HG03135 (cell line): ENCODE results near the gene PLAAT2.
"Not testable (repeated sequence)": the region's sequence is repeated elsewhere in the genome, so short reads cannot be mapped to it uniquely, and the experiment has no call there.

ENCODE experiments used
- ATAC-seq: cut with Tn5 transposase; IDR thresholded peaks from one replicate; pipeline ENCODE4 v1.9.1; 2021; ENCODE audit warnings: mild to moderate bottlenecking, moderate library complexity; ENCODE audit not compliant: unreplicated experiment

PLAAT2 gene

DNA sequence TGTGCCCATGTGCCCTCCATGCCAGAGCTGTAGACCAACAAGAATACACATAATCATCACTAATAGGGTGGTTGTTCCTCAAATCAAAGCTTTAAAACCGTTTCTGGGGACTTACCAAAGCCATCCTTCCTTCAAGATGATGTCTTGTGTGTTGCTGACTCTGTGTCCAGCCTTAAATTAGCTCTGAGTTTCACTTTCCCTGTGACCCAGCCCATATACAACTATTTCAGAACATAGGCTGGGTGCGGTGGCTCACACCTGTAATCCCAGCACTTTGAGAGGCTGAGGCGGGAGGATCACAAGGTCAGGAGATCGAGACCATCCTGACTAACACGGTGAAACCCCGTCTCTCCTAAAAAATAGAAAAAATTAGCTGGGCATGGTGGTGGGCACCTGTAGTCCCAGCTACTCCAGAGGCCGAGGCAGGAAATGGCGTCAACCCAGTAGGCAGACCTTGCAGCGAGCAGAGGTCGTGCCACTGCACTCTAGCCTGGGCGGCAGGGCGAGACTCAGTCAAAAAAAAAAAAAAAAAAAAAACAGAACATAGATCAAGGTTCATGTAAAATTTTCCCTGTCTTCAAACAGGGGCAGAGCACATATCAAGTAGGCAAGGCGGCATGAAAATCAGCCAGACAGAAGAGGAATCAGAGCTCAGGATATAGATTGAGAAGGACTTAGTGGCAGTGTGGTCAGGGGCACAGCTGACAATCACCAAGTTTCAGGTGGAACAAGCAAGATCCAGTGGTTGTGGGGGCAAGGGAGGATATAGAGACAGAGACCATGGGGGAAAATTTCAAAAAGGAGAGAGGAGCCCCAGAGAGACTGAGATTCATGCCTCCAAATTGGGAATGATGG lies at the start of gene PLAAT2:
TSS of gene PLAAT2 (minus strand) at position 179 of the 855 bp plus-strand sequence. CDS start at position 124, 55 bp downstream.
- peak; percentile 7 for ATAC-seq

DNA sequence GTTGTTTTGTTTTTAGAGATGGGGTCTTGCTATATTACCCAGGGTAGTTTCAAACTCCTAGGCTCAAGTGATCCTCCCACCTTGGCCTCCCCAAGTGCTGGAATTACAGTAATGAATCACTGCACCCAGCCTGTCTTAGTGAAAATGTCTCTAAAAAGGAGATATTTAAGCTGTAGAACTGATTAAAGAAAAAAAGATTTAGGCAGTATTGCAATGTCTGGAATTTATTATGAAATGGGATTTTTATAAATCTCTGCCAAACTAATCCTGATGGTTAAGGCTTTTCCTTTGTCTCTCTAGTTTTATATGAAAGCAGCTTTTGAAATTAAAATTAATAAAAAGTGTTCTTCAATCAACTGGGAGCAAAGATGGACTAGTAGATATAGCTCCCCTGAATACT lies 49.0 kb upstream of the PLAAT2 start:
- ATAC-seq, result no peak

DNA sequence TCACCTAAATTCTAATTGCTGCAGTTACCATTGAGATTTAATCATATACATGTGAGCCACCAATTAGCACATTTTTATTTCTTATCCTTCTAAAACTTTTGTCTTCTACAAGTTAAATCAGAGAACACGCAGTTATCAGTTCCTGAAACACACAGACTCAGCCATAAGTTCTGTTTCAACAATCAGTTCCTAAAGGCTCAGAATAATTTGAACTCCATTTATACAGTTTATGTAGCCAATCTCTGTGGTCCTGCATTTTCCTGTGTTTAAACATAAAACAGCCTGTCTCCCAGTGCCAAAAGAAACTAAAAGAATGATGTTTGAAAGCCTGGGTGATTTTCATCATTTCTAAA lies 48.2 kb upstream of the PLAAT2 start:
- no peak for ATAC-seq

DNA sequence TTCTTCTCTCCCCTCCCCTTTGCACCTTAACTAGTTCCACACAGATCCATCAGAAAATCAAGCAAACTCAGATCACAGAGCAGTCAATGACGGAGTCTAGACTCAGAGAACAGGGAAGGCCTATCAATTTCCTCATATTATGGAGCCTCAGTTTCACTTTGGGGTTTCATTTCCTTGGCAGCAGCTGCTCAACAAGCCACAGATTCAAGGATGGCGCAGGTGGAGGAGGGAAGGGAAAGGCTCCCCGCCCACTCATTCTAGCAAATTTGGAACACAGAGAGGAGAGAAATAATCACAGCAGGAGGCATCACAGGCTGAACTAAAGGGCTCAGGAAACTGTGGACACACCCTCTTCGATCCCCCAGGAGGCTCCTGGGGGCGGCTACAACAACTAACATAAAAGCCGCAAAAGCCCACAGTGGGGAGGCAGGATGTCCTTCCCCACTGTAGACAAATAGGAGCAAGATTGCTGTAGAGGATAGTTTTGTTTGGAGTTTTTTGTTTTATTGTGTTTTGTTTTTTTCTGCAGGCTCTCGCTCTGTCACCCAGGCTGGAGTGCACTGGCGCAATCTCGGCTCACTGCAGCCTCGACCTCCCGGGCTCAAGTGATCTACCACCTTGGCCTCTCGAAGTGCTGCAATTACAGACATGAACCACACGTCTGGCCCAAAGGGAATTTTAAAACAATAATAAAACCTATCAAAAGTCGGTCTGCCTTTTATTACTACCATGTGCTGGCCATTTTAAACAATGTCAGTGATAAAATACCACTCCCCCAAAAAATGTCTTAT lies 47.6 kb upstream of the PLAAT2 start:
- no peak for ATAC-seq

DNA sequence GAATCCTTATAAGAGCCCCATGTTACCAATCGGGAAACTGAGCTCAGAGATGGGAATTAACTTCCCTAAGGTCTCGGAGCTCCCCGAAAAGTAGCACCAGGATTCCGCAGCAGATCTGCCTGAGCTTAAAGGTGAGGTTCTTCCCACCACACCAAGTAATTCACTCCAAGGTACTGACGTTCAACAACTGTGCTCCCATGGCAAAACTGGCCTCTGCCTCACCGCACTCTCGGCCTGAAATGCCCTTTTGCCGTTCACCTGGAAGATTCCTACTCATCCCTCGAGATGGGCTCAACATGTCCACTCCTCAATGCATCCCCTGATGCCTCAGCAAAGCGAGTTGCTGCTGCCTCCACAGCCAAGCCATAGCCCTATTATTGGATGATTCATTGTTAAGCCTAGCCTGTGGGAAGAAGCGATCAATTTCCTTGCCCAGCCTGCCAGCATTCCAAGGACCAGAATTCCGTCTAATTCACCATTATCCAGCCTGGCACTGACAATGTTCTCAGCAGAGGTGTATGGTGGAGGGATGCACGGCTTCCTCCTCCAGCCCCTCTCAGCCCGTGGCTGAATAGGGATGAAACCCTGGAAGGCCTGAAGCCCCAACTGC lies 46.9 kb upstream of the PLAAT2 start:
- ATAC-seq, result no peak

DNA sequence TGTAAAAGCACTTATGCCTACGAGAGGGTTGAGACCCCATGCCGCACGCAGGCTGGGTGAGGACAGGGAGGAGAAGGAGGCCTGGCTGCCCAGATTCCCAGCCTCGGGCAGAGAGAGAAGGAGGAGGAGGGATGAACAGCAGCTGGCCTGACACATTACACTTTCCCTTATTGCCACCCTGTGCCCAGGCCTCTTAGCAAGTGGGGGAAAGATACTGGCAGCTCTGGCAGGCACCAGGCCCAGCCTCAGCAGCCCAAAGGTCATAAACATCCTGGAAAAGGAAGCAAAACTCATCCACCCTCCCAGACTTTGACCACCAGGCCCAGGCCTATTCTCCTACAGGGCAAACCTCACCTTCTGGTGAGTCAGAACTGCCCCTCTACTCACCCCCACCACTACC lies 46.4 kb upstream of the PLAAT2 start:
- ATAC-seq, result no peak

DNA sequence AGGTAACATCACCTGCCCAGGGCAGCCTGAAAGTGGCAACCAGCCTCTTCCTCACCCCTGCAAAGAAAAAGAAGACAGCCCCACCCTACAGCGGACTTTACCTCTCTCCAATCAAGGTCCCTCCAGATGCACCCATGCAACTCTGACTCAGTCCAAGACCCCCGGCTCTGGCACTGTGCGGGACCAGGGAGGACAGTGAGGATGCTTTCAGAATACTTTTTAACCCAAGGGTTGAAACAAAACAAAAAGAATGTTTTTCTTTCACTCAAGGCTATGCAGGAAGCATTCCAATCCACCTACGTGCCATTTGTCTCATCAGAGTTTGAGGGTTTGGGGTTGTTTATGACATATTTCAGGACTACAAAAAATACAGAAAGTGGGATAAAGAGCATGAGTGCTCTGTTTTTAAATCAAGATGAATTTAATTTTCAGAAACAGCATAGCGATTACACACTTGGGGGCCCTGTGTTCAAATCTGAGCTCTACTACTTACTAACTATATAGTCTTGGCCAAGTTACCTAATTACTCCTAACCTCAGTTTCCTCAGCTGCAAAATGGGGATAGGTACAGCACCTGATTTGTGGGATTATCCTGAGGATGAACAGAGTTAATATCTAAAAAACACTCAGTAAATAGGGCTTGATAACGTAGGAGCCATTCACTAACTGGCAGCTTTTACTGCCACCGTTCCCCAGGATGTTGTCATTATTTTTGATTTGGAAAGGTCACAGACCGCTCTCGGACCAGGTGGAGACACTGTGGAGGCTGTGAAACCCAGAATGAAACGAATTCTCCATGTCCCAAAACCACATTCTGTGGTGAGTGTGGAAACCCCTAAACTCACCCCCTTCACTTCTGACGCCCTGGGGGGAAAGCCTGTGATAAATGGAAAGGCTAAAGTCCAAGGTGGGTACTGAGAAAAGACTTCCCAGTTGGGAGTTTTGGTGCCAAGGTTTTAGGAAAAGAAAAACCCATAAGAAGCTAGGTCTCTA lies 45.5 kb upstream of the PLAAT2 start:
- no peak for ATAC-seq

DNA sequence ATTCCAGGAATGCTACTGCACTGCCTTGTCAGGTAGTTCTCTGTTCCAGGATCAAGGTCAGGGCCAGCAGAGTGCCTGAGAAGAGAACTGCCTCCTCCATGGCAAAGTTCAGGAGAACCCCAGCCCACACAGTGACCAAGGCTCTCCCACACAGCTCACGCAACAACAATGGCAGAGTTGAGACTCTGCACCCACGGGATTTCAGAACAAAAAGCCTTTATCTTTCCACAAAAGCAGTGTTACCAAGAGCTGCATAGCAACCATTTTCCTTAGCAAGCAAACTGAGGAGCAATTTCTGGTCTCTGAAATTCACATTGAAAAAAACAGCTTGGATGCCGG lies 40.0 kb upstream of the PLAAT2 start:
- ATAC-seq, result no peak

DNA sequence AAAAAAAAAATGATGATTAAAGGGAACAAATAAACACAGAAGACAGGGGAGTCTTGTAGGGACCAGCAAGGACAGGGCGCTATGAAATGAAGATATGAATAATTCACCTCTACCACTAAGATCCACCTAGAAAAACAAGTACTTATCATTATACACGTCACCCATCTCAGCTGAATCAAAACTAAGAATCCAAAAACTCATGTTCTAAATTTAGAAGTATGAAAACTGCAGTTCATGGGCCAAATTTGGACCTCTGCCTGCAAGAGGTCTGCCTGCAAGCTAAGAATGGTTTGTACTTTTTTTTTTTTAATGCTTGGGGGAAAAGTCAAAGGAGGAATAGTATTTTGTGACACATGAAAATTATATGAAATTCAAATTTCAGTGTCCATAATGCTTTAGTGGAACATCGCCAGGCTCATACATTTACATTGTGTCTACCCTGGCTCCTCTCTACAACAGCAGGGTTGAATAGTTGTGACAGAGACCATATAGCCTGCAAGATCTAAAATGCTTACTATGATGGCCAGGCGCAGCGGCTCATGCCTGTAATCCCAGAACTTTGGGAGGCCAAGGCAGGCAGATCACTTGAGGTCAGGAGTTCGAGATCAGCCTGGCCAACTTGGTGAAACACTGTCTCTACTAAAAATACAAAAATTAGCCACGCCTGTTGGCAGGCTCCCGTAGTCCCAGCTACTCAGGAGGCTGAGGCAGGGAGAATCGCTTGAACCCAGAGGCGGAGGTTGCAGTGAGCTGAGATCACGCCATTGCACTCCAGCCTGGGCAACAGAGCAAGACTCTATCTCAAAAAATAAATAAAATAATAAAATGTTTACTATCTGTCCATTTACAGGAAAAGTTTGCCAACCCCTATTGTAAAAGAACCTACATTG lies 39.4 kb upstream of the PLAAT2 start:
- not testable (repeated sequence) for ATAC-seq

DNA sequence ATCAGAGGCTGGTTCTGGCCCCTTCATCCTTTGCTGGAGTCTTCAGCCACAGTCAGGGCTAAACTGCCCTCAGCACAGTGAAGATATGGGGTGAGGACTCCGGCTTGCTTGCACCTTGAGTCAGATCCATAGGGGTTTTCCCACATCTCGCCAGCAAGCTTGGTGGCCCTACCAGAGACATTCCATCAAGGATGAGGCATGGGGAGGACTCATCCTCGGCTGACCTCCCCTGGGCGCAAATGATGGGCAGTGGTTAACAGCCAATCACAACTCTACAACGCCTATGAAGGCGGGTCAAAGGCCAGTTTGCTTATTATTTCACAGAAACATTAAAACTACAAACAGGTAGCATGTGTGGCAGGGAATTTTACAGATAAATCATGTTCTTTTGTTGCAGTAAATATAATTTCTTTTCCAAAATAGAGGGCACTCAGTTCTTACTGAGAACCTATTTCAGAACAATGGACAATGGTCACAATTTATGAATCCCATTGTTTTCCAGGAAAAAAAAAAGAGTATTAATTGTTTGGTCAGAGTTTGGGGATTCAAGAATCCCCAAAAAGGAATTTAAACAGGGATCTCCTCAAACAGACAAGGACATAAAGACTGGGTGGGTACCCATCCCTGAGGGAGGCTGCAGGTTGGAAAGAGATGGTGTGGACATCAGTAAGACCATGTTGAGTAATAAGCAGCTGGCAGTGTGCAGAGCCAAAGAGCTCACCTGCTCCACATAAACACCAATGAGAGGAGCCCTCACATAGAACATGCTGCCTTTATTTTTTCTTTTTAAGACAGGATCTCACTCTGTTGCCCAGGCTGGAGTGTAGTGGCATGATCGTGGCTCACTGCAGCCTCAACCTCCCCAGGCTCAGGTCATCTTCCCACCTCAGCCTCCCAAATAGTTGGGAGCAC lies 36.3 kb upstream of the PLAAT2 start:
- ATAC-seq, result no peak

DNA sequence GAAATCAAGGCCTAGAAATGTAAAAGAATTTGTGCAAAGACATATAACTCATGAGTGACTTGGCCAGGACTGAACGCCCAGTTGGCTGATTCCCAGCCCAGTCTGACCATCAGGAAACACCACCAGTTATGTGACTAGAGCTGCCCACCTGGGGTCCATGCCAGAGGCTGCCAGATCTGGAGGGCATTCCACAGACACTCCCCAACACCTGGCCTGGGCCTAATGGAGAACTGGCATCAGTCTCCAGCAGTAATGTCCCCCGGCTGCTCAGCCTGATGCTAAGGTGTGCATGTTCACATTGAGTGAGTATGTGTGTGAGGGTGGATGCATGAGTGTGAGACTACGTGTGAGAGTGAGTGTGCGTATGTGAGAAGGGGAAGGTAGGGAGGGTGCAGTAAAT lies 35.4 kb upstream of the PLAAT2 start:
- no peak for ATAC-seq

DNA sequence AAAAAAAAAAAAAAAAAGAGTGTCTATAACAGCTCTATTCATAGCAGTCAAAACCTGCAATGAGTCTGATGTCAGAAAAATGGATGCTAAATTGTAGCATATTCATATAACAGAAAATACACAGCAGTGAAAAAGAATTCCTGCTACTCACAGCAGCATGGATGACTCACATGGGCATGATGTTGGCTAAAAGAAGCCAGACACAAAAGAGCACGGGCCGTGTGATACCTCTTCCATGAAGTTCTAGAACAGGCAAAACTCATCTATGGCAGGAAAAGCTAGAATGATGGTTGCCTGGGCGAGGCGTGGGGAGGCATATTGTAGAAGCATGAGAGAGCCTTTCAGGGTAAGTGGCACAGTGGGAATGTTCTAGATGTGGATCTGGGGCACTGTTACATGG lies 32.1 kb upstream of the PLAAT2 start:
- ATAC-seq, result no peak

DNA sequence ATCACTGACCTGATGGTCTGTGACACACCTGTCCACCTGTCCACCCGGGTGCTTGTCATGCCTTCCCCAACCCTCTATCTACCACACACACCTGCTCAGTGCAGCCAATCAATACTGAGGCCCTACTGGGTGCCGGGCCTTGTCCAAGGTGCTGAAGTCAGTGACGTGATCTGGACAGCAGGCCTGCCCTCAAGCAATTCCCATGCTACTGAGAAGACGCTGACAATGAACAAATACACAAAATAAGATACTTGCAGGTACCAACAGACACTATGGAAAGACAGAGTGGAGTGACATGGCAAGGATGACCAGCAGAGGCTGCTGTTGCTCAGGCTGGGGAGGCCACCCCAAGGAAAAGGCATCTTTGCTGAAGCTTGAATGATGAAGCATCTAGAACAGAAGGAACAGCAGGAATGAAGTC lies 29.8 kb upstream of the PLAAT2 start:
- no peak for ATAC-seq

DNA sequence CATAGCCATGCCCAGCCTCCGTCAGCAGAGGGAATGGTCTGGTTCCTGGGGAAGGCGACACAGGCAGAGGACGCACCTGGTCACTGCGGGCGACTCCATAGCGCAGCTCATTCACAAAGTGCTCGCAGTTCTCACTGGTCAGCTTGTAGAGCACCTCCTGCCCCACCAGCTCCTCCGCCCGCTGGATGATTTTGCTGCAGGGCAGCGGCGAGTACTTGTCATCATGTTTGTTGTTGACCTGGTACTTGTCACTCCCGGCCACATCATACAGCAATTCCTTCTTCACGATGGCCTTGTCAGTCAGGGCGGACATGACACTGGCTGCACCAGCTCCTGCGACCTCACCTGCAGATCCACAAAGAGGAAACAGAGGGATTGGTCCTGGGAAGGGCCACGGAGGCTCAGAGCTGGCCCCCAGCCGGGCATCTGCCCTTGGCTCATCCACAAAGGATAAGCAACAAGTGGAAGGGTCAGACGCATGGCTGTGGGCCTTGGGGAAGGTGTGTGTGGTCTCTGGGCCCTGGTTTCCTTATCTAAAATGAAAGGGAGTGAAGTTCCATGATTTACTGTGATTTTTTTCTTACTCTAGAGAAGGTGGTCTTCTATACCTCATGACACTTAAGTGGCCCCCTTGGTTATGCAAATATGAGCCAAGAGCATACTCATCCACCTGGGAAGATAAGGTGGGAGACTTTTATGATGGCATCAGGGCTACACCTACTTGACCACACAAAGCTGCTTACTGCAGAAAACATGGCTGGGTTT lies 27.0 kb upstream of the PLAAT2 start:
- ATAC-seq, result no peak

DNA sequence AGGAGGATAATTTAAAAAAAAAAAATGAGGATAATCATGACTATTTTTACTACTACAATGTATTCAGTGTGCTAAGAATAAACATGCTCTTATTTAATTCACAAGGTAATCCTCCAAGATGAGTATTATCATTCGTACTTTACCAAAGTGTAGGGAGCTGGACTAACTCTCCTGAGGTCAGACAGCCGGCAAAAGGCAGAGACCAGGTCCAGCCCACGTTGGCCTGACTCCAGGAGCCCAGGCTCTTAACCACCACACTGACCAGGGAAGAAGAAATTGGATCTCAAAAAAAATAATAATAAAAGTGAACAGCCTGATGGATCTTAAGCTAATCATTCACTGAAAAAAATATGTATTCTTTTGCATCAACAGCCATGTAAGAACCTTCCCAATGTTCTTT lies 25.8 kb upstream of the PLAAT2 start:
- ATAC-seq, result no peak

DNA sequence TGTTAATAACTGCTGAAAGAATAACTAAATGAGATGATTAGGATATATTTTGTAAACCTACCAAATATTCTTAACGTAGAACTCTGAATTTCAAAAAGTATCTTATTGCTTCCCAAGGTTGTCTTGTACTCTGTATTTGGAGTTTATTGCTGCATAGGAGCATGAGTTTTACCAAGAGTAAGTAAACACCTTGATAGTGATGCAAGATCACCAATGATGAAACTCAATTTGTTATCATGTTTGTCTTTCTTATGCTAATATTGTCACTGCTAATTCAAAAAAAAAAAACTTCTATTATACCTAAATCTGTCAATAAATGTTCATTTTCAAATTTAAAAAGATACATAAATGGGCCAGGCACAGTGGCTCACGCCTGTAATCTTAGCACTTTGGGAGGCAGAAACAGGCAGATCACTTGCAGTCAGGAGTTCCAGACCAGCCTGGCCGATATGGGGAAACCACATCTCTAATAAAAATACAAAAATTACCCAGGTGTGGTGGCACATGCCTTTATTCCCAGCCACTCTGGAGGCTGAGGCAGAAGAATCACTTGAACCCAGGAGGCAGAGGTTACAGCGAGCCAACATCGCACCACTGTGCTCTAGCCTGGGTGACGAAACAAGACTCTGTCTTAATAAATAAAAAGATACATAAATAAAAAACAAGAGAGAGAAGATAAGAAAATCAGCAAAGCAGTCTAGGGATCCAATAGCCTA lies 23.4 kb upstream of the PLAAT2 start:
- ATAC-seq, result no peak

DNA sequence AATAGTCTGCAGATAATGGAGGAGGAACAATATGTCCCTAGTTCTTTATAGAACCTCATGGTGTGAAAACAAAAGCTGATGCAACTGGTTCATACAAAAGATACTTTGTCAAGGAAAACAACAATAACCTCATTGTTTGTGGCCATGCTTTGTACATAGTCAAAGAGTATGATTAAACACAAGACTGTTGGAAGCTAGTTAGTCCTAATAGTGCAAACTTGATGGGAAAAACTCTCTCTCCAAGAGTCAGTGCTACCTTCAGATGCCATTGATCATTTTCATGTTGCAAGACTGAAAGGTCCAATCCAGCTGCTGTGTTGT lies 20.1 kb upstream of the PLAAT2 start:
- no peak for ATAC-seq
